ENCODE results near the gene CCK. TPM values are rescaled to one million over a fixed set of nuclear protein-coding genes. Genes with fewer than 3 reads are reported as not detected.

CCK gene
- total RNA-seq, 1 experiment from 2014 or later, result not detected

DNA sequence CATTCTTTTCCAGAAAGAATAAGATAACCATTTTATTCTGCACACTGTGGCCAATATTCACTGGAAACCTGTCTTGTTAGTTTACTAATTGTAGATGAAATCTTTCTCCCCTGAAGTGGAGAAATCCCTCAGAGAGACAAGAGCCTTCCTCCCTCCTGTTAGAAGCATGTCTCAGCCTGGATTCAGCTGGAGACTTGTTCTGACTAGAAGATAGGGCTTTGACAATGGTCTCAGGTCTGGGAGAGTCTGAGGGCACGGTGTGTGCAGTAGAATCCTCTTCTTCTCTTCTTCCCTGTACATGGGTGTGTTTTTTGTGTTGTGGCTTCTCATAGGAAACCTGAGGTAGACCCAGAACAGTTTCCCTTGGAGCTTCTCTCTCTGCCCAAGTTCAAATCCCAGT lies 19.9 kb downstream of the CCK start:
- TF ChIP-seq CTCF (IDR thresholded peaks at IDR 0.05; ENCODE audit: unreplicated experiment), result no peak
- Mint-ChIP-seq H3K27ac (ENCODE audit: low read depth, unreplicated experiment) (no peak overlapping the region), H3K4me1 (ENCODE audit: insufficient read depth, unreplicated experiment) (peaks cover 10% of the 10 kb centered on the region), H3K9me3 (ENCODE audit: unreplicated experiment) (no peaks in the 10 kb centered on the region), H3K4me3 (ENCODE audit: unreplicated experiment) (no peak overlapping the region), H3K27me3 (ENCODE audit: insufficient read depth, unreplicated experiment) (peaks cover 9% of the 10 kb centered on the region), H3K36me3 (ENCODE audit: insufficient read depth, unreplicated experiment) (no peaks in the 10 kb centered on the region)
- DNase-seq (ENCODE audit: unreplicated experiment), result no peak
- no TSS peak for BruUV-seq (replicated peaks)
- intact Hi-C loops (cut with micrococcal nuclease), result loop anchor here (2.0 kb wide), 1 partner anchor 295 kb away; no protein-coding TSS in a partner anchor
- POLR2A ChIA-PET, result interaction anchor here (3.0 kb wide), 1 partner anchor 197 kb away, joined by 16 read pairs; no protein-coding TSS in a partner anchor
- CTCF ChIA-PET, result interaction anchor here (0.7 to 6.5 kb wide), 10 partner anchors 16 to 610 kb away, joined by 3 to 166 read pairs (median 16); no protein-coding TSS in a partner anchor

DNA sequence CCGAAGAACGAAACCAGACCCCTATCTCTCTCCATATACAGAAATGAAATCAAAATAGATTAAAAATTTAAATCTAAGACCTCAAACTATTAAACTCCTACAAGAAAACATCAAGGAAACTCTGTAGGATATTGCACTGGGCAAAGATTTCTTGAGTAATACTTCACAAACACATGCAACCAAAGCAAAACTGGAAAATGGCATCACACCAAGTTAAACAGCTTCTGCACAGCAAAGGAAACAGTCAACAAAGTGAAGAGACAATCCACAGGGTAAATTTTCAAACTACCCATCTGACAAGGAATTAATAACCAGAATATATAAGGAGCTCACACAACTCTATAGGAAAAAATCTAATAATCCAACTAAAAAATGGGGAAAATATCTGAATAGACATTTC lies 29.4 kb downstream of the CCK start:
- Mint-ChIP-seq H3K27me3 (ENCODE audit: insufficient read depth, unreplicated experiment) (peaks cover 20% of the 10 kb centered on the region), H3K4me1 (ENCODE audit: insufficient read depth, unreplicated experiment) (no peaks in the 10 kb centered on the region), H3K36me3 (ENCODE audit: insufficient read depth, unreplicated experiment) (no peaks in the 10 kb centered on the region), H3K27ac (ENCODE audit: low read depth, unreplicated experiment) (no peak overlapping the region), H3K4me3 (ENCODE audit: unreplicated experiment) (no peak overlapping the region), H3K9me3 (ENCODE audit: unreplicated experiment) (peaks cover 16% of the 10 kb centered on the region)
- TF ChIP-seq CTCF (IDR thresholded peaks at IDR 0.05; ENCODE audit: unreplicated experiment), result no peak
- ChIA-PET POLR2A (no interaction called here), CTCF (interaction anchor here (0.7 to 1.5 kb wide), 4 partner anchors 23 to 217 kb away, joined by 3 to 4 read pairs (median 3); no protein-coding TSS in a partner anchor)
- DNase-seq (ENCODE audit: unreplicated experiment), result no peak
- intact Hi-C loops (cut with micrococcal nuclease), result no loop called here
- no TSS peak for BruUV-seq (replicated peaks)

GRCh38 chr3:42235532-42235931 lies 30.5 kb downstream of the CCK start:
- Mint-ChIP-seq H3K4me1 (ENCODE audit: insufficient read depth, unreplicated experiment) (no peaks in the 10 kb centered on the region), H3K4me3 (ENCODE audit: unreplicated experiment) (no peak overlapping the region), H3K36me3 (ENCODE audit: insufficient read depth, unreplicated experiment) (no peaks in the 10 kb centered on the region), H3K27me3 (ENCODE audit: insufficient read depth, unreplicated experiment) (peaks cover 20% of the 10 kb centered on the region), H3K27ac (ENCODE audit: low read depth, unreplicated experiment) (no peak overlapping the region), H3K9me3 (ENCODE audit: unreplicated experiment) (peaks cover 16% of the 10 kb centered on the region)
- TF ChIP-seq CTCF (IDR thresholded peaks at IDR 0.05; ENCODE audit: unreplicated experiment), result no peak
- no peak for DNase-seq (ENCODE audit: unreplicated experiment)
- ChIA-PET CTCF (interaction anchor here (0.9 kb wide), 1 partner anchor 12 kb away, joined by 3 read pairs; no protein-coding TSS in a partner anchor), POLR2A (no interaction called here)
- intact Hi-C loops (cut with micrococcal nuclease), result no loop called here
- no TSS peak for BruUV-seq (replicated peaks)

- Mint-ChIP-seq H3K9me3 (ENCODE audit: unreplicated experiment) (no peaks in the 10 kb centered on the region), H3K27ac (ENCODE audit: low read depth, unreplicated experiment) (no peak overlapping the region), H3K4me3 (ENCODE audit: unreplicated experiment) (no peak overlapping the region), H3K36me3 (ENCODE audit: insufficient read depth, unreplicated experiment) (no peaks in the 10 kb centered on the region), H3K27me3 (ENCODE audit: insufficient read depth, unreplicated experiment) (peaks cover 20% of the 10 kb centered on the region), H3K4me1 (ENCODE audit: insufficient read depth, unreplicated experiment) (peaks cover 5% of the 10 kb centered on the region)
- TF ChIP-seq CTCF (IDR thresholded peaks at IDR 0.05; ENCODE audit: unreplicated experiment), result no peak
- ChIA-PET CTCF (interaction anchor here (0.6 to 3.6 kb wide), 4 partner anchors 10 to 317 kb away, joined by 3 to 33 read pairs (median 20); no protein-coding TSS in a partner anchor), POLR2A (no interaction called here)
- intact Hi-C loops (cut with micrococcal nuclease), result loop anchor here (1.0 to 2.0 kb wide), 3 partner anchors 212 to 316 kb away; no protein-coding TSS in a partner anchor
- no TSS peak for BruUV-seq (replicated peaks)
- no peak for DNase-seq (ENCODE audit: unreplicated experiment)
Measured at GRCh38 chr3:42230860-42231259, 35.1 kb downstream of the CCK start.

All from MCF 10A (cell line).